ENCODE data around the gene IFNA13.

- no peak for TF ChIP-seq POLR2AphosphoS5 (IDR thresholded peaks at IDR 0.05)
- no peak for TF ChIP-seq POLR2A (IDR thresholded peaks at IDR 0.05)
- TF ChIP-seq CTCF (IDR thresholded peaks at IDR 0.05), result no peak
These were observed 44.9 kb downstream of the IFNA13 start for GRCh38 chr9:21322911-21323461.

Measured in gastroesophageal sphincter (tissue), 3 donors.